Measurements from ENCODE around the gene CCDC92.

DNA sequence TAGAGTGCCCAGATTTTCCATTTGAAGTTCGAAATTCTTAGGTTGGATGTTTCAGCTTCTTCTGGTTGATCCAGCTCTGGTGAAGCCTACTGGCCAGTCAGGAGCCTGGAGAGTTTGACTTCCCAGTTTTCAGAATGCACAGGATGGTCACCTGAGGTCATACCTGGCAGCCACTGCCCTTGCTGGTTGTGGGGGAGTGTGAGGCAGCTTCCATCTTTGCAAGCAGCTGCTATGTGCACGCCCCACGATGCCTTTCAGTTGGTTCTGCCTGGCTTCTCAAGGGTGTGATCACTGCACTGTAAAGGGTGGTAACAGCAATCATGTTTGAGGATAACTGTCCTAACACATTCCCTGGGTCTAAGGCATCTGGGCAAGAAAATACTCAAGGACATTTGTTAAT, 15.4 kb downstream of the CCDC92 start:
- TF ChIP-seq CREB1 (IDR thresholded peaks at IDR 0.05; ENCODE audit: low read depth) (no peak), CEBPB (IDR thresholded peaks at IDR 0.05) (no peak), EP300 (IDR thresholded peaks at IDR 0.05; ENCODE audit: borderline replicate concordance) (no peak), TCF12 (IDR thresholded peaks at IDR 0.05; ENCODE audit: low read depth) (no peak), RAD21 (IDR thresholded peaks at IDR 0.05; ENCODE audit: low read depth) (no peak), TEAD4 (IDR thresholded peaks at IDR 0.05) (no peak), YY1 (IDR thresholded peaks at IDR 0.05; ENCODE audit: low read depth) (no peak), MAX (IDR thresholded peaks at IDR 0.05) (no peak)
